Gastrocnemius medialis (tissue), 4 donors: ENCODE data around the gene IMPDH1. TPM values are rescaled to one million over a fixed set of nuclear protein-coding genes. Genes with fewer than 3 reads are reported as not detected.

ENCODE experiments used
- ATAC-seq, 2 donors: fragments of 150-250 bp; one replicate each; pipeline ENCODE4 v1.9.1; 2016
- DNase-seq, 2 donors: peaks; one replicate each; pipeline ENCODE4 v3.0.0-alpha.2; 2019
- H3K27ac ChIP-seq, 4 donors: fragments of 200-600 bp; sonication (generic); 1 replicate in 1 of 4; 2 replicates in 3 of 4; pipeline ENCODE4 v1.5.1; 2016 to 2018; ENCODE audit warnings: mild to moderate bottlenecking in 2 of 4, moderate library complexity in 1 of 4
- H3K27me3 ChIP-seq, 3 donors: fragments of 200-600 bp; sonication (generic) in 2 of 3; 1 replicate in 1 of 3; 2 replicates in 2 of 3; pipeline versions ENCODE4 v1.5.1 to v1.6.0; 2016 to 2019; ENCODE audit warnings: mild to moderate bottlenecking in 1 of 3, moderate library complexity in 1 of 3
- H3K36me3 ChIP-seq, 2 donors: fragments of 200-600 bp; sonication (generic) in 1 of 2; one replicate each; pipeline ENCODE4 v1.5.1; 2017 to 2018
- H3K4me1 ChIP-seq, 2 donors: fragments of 200-600 bp; sonication (generic) in 1 of 2; one replicate each; pipeline ENCODE4 v1.5.1; 2016 to 2017; ENCODE audit warnings: mild to moderate bottlenecking in 2 of 2
- H3K4me3 ChIP-seq, 4 donors: fragments of 200-600 bp; sonication (generic) in 3 of 4; 1 replicate in 1 of 4; 2 replicates in 3 of 4; pipeline ENCODE4 v1.5.1; 2016 to 2019; ENCODE audit warnings: mild to moderate bottlenecking in 2 of 4
- H3K9me3 ChIP-seq, 3 donors: fragments of 200-600 bp; sonication (generic) in 2 of 3; 1 replicate in 1 of 3; 2 replicates in 2 of 3; pipeline ENCODE4 v1.5.1; 2016 to 2019
- CTCF ChIP-seq, 5 experiments: fragments of 450-650 bp in 3 of 5; fragments of 200-600 bp in 2 of 5; sonication (generic) in 2 of 5; IDR thresholded peaks in 4 of 5; conservative IDR thresholded peaks in 1 of 5; 1 replicate in 4 of 5; 2 replicates in 1 of 5; pipeline ENCODE4 v1.5.1; 2016 to 2019; ENCODE audit warnings: antibody characterized with exemption in 5 of 5, mild to moderate bottlenecking in 3 of 5, moderate library complexity in 3 of 5
- POLR2A ChIP-seq, 2 donors: fragments of 450-650 bp; IDR thresholded peaks; one replicate each; pipeline ENCODE4 v1.6.1; 2017; ENCODE audit warnings: antibody characterized with exemption in 2 of 2, mild to moderate bottlenecking in 2 of 2, moderate library complexity in 2 of 2
- in situ Hi-C, 4 donors: fragments of 200-750 bp; cut with MboI; loops; one replicate each; pipeline versions ENCODE4 v1.15.0 to v1.8.0; 2017; ENCODE audit warnings: low sequenced_read_pairs in 4 of 4
- intact Hi-C: fragments of 100-400 bp; cut with DNase I; formaldehyde crosslinking; loops from one replicate; pipeline ENCODE4 v1.15.1; 2023; ENCODE audit warnings: low total_unique reads
- total RNA-seq, 4 donors: library from RNA; depleted of rRNA; stranded (reverse); fragments of >200 nt; gene quantifications; one replicate each; pipeline versions ENCODE4 v1.1.0 to v1.2.3, GENCODE V29; 2016

IMPDH1 gene
- total RNA-seq, 4 donors from 2014 or later, result 4.0 to 7.1 (median 4.9) TPM

DNA sequence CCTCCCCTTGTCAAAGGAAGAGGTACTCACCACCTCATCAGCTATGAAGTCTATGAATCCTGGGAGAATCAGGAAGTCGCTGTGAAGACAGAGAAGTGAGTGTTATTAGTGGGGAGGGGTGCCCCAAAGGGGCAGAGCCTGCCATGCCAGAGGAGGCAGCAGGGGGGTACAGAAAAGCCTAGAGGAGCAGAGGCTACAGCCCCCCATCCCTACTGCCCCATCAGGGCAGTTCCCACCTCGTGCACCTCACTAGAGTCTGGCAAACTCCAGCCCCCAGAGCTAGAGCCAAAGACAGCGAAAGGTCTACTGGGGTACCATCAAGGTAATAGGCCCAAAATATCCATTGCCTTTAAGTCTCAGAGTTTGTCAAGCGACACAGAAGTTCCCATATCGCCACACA is 6.1 kb downstream of the IMPDH1 start:
- H3K36me3 ChIP-seq, result no peaks in the 10 kb centered on the region
- H3K27me3 ChIP-seq, result peaks cover 0 to 4% (median 4%) of the 10 kb centered on the region in 3 donors
- peaks cover 11 to 12% of the 10 kb centered on the region in 2 donors for H3K4me1 ChIP-seq
- ATAC-seq (no peak), DNase-seq (no peak)
- H3K4me3 ChIP-seq, result no peak overlapping the region
- in situ Hi-C loops, result no loop called here
- intact Hi-C loops, result no loop called here
- no peak overlapping the region for H3K27ac ChIP-seq
- H3K9me3 ChIP-seq, result no peaks in the 10 kb centered on the region
- TF ChIP-seq CTCF (IDR thresholded peaks at IDR 0.05 in 4 of 5, conservative IDR thresholded peaks at IDR 0.05 in 1 of 5), result no peak
- no peak for TF ChIP-seq POLR2A (IDR thresholded peaks at IDR 0.05)

GRCh38 chr7:128402356-128402755 is 7.4 kb downstream of the IMPDH1 start:
- Histone ChIP-seq H3K9me3 (no peaks in the 10 kb centered on the region), H3K27ac (no peak overlapping the region), H3K4me1 (peaks cover 2 to 6% of the 10 kb centered on the region in 2 donors), H3K4me3 (no peak overlapping the region), H3K27me3 (peaks cover 0 to 4% (median 4%) of the 10 kb centered on the region in 3 donors), H3K36me3 (peaks cover 0 to 10% of the 10 kb centered on the region in 2 donors)
- no peak for TF ChIP-seq CTCF (IDR thresholded peaks at IDR 0.05 in 4 of 5, conservative IDR thresholded peaks at IDR 0.05 in 1 of 5)
- DNase-seq (no peak), ATAC-seq (no peak)
- intact Hi-C loops, result no loop called here
- in situ Hi-C loops, result no loop called here

DNA sequence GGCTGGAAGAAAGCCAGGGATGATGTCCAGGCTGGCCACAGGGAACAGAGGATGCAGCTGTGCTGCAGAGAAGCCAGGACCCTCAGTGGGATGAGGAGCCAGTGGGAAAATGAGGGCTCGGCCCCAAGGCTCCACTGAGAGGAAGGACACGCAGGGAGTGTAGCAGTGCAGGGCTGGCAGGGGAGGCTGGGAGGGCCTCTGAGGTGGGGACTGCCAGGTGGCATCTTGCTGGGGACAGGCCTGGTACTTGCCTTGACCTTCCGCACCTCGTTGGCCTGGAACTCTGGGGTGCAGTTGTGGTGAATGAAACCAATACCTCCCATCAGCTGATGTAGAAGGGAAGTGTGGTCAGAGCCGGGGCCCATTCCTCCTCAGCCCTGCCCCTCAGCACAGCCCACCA is 9.2 kb downstream of the IMPDH1 start:
- Histone ChIP-seq H3K4me1 (peaks cover 2 to 6% of the 10 kb centered on the region in 2 donors), H3K9me3 (no peaks in the 10 kb centered on the region), H3K4me3 (no peak overlapping the region), H3K36me3 (peaks cover 0 to 14% of the 10 kb centered on the region in 2 donors), H3K27ac (no peak overlapping the region), H3K27me3 (peaks cover 0 to 4% (median 4%) of the 10 kb centered on the region in 3 donors)
- TF ChIP-seq CTCF (IDR thresholded peaks at IDR 0.05 in 4 of 5, conservative IDR thresholded peaks at IDR 0.05 in 1 of 5), result no peak
- TF ChIP-seq POLR2A (IDR thresholded peaks at IDR 0.05), result no peak
- ATAC-seq, result no peak
- DNase-seq, result no peak
- intact Hi-C loops (no loop called here), in situ Hi-C loops (no loop called here)

GRCh38 chr7:128399991-128400390 is 9.8 kb downstream of the IMPDH1 start:
- ATAC-seq, result no peak
- no peaks in the 10 kb centered on the region for H3K9me3 ChIP-seq
- peaks cover 0 to 14% of the 10 kb centered on the region in 2 donors for H3K36me3 ChIP-seq
- peaks cover 2% of the 10 kb centered on the region in 2 donors for H3K4me1 ChIP-seq
- in situ Hi-C loops, result no loop called here
- no peak overlapping the region for H3K27ac ChIP-seq
- intact Hi-C loops, result no loop called here
- no peak for DNase-seq
- TF ChIP-seq CTCF (IDR thresholded peaks at IDR 0.05 in 4 of 5, conservative IDR thresholded peaks at IDR 0.05 in 1 of 5) (no peak), POLR2A (IDR thresholded peaks at IDR 0.05) (no peak)
- H3K4me3 ChIP-seq, result no peak overlapping the region
- peaks cover 0 to under 1% (median 0%) of the 10 kb centered on the region in 3 donors for H3K27me3 ChIP-seq

GRCh38 chr7:128398841-128399135 is 11.0 kb downstream of the IMPDH1 start:
- H3K4me3 ChIP-seq, result no peak overlapping the region
- no peaks in the 10 kb centered on the region for H3K9me3 ChIP-seq
- DNase-seq (no peak), ATAC-seq (peak in 1 of 2 donors; percentile 30)
- H3K36me3 ChIP-seq, result peaks cover 0 to 14% of the 10 kb centered on the region in 2 donors
- no peaks in the 10 kb centered on the region for H3K4me1 ChIP-seq
- intact Hi-C loops, result loop anchor here (1.0 kb wide), 2 partner anchors 27 to 63 kb away; no protein-coding TSS in a partner anchor
- TF ChIP-seq CTCF (IDR thresholded peaks at IDR 0.05 in 4 of 5, conservative IDR thresholded peaks at IDR 0.05 in 1 of 5) (peak in 3 of 5 experiments; percentile 5 to 29 (median 6)), POLR2A (IDR thresholded peaks at IDR 0.05) (no peak)
- H3K27me3 ChIP-seq, result no peaks in the 10 kb centered on the region
- no peak overlapping the region for H3K27ac ChIP-seq
- in situ Hi-C loops, result no loop called here
